Tibial nerve (tissue), 4 donors: ENCODE measurements around the gene ABL2.

Experiments used
- EP300 ChIP-seq, 2 donors: sonication (generic); formaldehyde crosslinking; IDR thresholded peaks; one replicate each; pipeline ENCODE4 v1.6.1; 2017; ENCODE audit warnings: antibody characterized with exemption in 2 of 2, mild to moderate bottlenecking in 1 of 2
- POLR2A ChIP-seq, 2 donors: fragments of 450-650 bp; IDR thresholded peaks; one replicate each; pipeline ENCODE4 v1.6.1; 2017; ENCODE audit warnings: antibody characterized with exemption in 2 of 2, mild to moderate bottlenecking in 2 of 2, moderate library complexity in 2 of 2
- TF ChIP-seq, protein P1 (sequence below), 5 experiments: fragments of 200-600 bp in 3 of 5; fragments of 450-650 bp in 2 of 5; sonication (generic) in 3 of 5; IDR thresholded peaks; one replicate each; pipeline ENCODE4 v1.5.1; 2016 to 2019; ENCODE audit warnings: antibody characterized with exemption in 5 of 5, mild to moderate bottlenecking in 3 of 5, moderate library complexity in 2 of 5

DNA sequence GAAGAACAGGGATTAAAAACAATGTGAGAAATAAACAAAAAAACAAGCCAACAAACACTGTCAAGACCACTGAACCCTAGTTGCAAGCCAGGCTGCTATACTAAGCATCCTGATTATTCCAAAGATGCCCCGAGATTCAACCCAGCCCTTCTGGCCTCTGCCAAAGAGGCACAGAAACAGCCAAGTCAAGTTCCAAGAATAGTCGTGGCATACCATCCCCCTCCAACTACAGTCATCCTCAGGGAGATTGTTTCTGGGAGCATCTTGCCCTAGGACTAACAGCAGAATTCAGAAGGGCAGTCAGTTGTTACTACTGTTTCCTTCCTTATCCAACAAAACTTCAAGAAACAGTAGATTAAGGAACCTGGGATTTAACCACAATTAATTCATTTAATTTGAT, 52.3 kb downstream of the ABL2 start:
- no peak for TF ChIP-seq POLR2A (IDR thresholded peaks at IDR 0.05)
- TF ChIP-seq, protein P1, sequence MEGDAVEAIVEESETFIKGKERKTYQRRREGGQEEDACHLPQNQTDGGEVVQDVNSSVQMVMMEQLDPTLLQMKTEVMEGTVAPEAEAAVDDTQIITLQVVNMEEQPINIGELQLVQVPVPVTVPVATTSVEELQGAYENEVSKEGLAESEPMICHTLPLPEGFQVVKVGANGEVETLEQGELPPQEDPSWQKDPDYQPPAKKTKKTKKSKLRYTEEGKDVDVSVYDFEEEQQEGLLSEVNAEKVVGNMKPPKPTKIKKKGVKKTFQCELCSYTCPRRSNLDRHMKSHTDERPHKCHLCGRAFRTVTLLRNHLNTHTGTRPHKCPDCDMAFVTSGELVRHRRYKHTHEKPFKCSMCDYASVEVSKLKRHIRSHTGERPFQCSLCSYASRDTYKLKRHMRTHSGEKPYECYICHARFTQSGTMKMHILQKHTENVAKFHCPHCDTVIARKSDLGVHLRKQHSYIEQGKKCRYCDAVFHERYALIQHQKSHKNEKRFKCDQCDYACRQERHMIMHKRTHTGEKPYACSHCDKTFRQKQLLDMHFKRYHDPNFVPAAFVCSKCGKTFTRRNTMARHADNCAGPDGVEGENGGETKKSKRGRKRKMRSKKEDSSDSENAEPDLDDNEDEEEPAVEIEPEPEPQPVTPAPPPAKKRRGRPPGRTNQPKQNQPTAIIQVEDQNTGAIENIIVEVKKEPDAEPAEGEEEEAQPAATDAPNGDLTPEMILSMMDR (IDR thresholded peaks at IDR 0.05) = no peak
- peak in 1 of 2 donors; percentile 64 for TF ChIP-seq EP300 (IDR thresholded peaks at IDR 0.05)
